H9 (cell line): ENCODE data around the gene TBC1D5. TPM values are rescaled to one million over a fixed set of nuclear protein-coding genes. Genes with fewer than 3 reads are reported as not detected.

Experiments
- DNase-seq: peaks from one replicate; pipeline ENCODE4 v3.0.0-alpha.2; 2017
- H2AFZ ChIP-seq: one replicate; pipeline ENCODE4 v1.6.1; 2013; ENCODE audit warnings: mild to moderate bottlenecking, low read length, control low read depth, moderate library complexity
- H2AK5ac ChIP-seq: 2 replicates; pipeline ENCODE4 v1.6.1; 2013; ENCODE audit warnings: low read length, control low read depth, mixed read lengths; ENCODE audit not compliant: insufficient read length
- H2BK120ac ChIP-seq: one replicate; pipeline ENCODE4 v1.6.1; 2013; ENCODE audit warnings: low read depth, mild to moderate bottlenecking, low read length, control low read depth, inconsistent platforms; ENCODE audit not compliant: poor library complexity, severe bottlenecking
- H2BK12ac ChIP-seq: 2 replicates; pipeline ENCODE4 v1.6.1; 2013; ENCODE audit warnings: low read length, control low read depth, mixed read lengths, low read depth; ENCODE audit not compliant: insufficient read length
- H2BK15ac ChIP-seq: 2 replicates; pipeline ENCODE4 v1.6.1; 2013; ENCODE audit warnings: low read depth, low read length, control low read depth
- H2BK20ac ChIP-seq: one replicate; pipeline ENCODE4 v1.6.1; 2013; ENCODE audit warnings: low read depth, mild to moderate bottlenecking, low read length, control low read depth, inconsistent platforms; ENCODE audit not compliant: poor library complexity, severe bottlenecking
- H2BK5ac ChIP-seq: 2 replicates; pipeline ENCODE4 v1.6.1; 2013; ENCODE audit warnings: low read length, control low read depth, mixed read lengths; ENCODE audit not compliant: insufficient read length
- H3K14ac ChIP-seq: 2 replicates; pipeline ENCODE4 v1.6.1; 2013; ENCODE audit warnings: low read length, control low read depth; ENCODE audit not compliant: insufficient read depth
- H3K18ac ChIP-seq: 2 replicates; pipeline ENCODE4 v1.6.1; 2013; ENCODE audit warnings: low read depth, mild to moderate bottlenecking, mixed read lengths, low read length, control low read depth; ENCODE audit not compliant: insufficient read length
- H3K23ac ChIP-seq: 2 replicates; pipeline ENCODE4 v1.6.1; 2013; ENCODE audit warnings: low read length, control low read depth, mixed read lengths, low read depth; ENCODE audit not compliant: insufficient read length
- H3K23me2 ChIP-seq: 2 replicates; pipeline ENCODE4 v1.6.1; 2013; ENCODE audit warnings: low read depth, mild to moderate bottlenecking, mixed read lengths, low read length, control low read depth; ENCODE audit not compliant: insufficient read length, poor library complexity, severe bottlenecking
- H3K27ac ChIP-seq: 2 replicates; pipeline ENCODE4 v1.5.1; 2013; ENCODE audit warnings: low read length, control low read depth, mixed read lengths, low read depth; ENCODE audit not compliant: insufficient read length
- H3K27me3 ChIP-seq: 2 replicates; pipeline ENCODE4 v1.6.1; 2013; ENCODE audit warnings: low read length, control low read depth, inconsistent platforms; ENCODE audit not compliant: insufficient read depth
- H3K4ac ChIP-seq: 2 replicates; pipeline ENCODE4 v1.6.1; 2013; ENCODE audit warnings: low read depth, mild to moderate bottlenecking, control low read depth, inconsistent platforms, low read length, moderate library complexity
- H3K4me1 ChIP-seq: 2 replicates; pipeline ENCODE4 v1.6.1; 2013; ENCODE audit warnings: low read length, control low read depth, inconsistent platforms; ENCODE audit not compliant: insufficient read depth
- H3K4me2 ChIP-seq: 2 replicates; pipeline ENCODE4 v1.6.1; 2013; ENCODE audit warnings: low read length, control low read depth, mixed read lengths; ENCODE audit not compliant: insufficient read length, insufficient read depth
- H3K56ac ChIP-seq: 2 replicates; pipeline ENCODE4 v1.6.1; 2013; ENCODE audit warnings: low read depth, mild to moderate bottlenecking, mixed read lengths, low read length, control low read depth; ENCODE audit not compliant: insufficient read length
- H3K79me1 ChIP-seq: 2 replicates; pipeline ENCODE4 v1.6.1; 2013; ENCODE audit warnings: low read depth, mild to moderate bottlenecking, moderate library complexity, low read length, control low read depth, inconsistent platforms; ENCODE audit not compliant: insufficient read depth, poor library complexity, severe bottlenecking
- H3K79me2 ChIP-seq: 2 replicates; pipeline ENCODE4 v1.6.1; 2013; ENCODE audit warnings: low read length, control low read depth, inconsistent platforms; ENCODE audit not compliant: insufficient read depth
- H3K9ac ChIP-seq: 2 replicates; pipeline ENCODE4 v1.6.1; 2013; ENCODE audit warnings: low read length, control low read depth, mixed read lengths; ENCODE audit not compliant: insufficient read length; ENCODE audit errors: extremely low read depth
- H3K9me3 ChIP-seq: one replicate; pipeline ENCODE4 v1.6.1; 2013; ENCODE audit warnings: low read depth, low read length, inconsistent platforms; ENCODE audit not compliant: control insufficient read depth
- H3T11ph ChIP-seq: one replicate; pipeline ENCODE4 v1.6.1; 2013; ENCODE audit warnings: mild to moderate bottlenecking, low read length, control low read depth, inconsistent platforms
- H4K20me1 ChIP-seq: one replicate; pipeline ENCODE4 v1.6.1; 2013; ENCODE audit not compliant: control insufficient read depth, insufficient read length, insufficient read depth
- H4K5ac ChIP-seq: 2 replicates; pipeline ENCODE4 v1.6.1; 2013; ENCODE audit warnings: low read depth, mild to moderate bottlenecking, mixed read lengths, low read length, control low read depth; ENCODE audit not compliant: insufficient read length
- H4K8ac ChIP-seq: replicated peaks from 2 replicates; pipeline ENCODE4 v1.6.1; 2013; ENCODE audit warnings: low read length, control low read depth, mixed read lengths, low read depth; ENCODE audit not compliant: insufficient read length
- H4K91ac ChIP-seq: 2 replicates; pipeline ENCODE4 v1.6.1; 2013; ENCODE audit warnings: low read depth, mild to moderate bottlenecking, moderate library complexity, mixed read lengths, low read length, control low read depth; ENCODE audit not compliant: insufficient read length
- H3K27ac Mint-ChIP-seq, 3 experiments: 2 replicates in 2 of 3; 3 replicates in 1 of 3; pipeline ENCODE4 v1.8.0; 2020 to 2021; ENCODE audit warnings: mixed read lengths in 3 of 3, mild to moderate bottlenecking in 1 of 3, moderate library complexity in 1 of 3
- H3K27me3 Mint-ChIP-seq: 2 replicates; pipeline ENCODE4 v1.8.0; 2021; ENCODE audit warnings: low read depth, mild to moderate bottlenecking, moderate library complexity, mixed read lengths
- H3K36me3 Mint-ChIP-seq, 3 experiments: 2 replicates in 2 of 3; 3 replicates in 1 of 3; pipeline ENCODE4 v1.8.0; 2020 to 2021; ENCODE audit warnings: low read depth in 3 of 3, mixed read lengths in 3 of 3; ENCODE audit not compliant: insufficient read depth in 1 of 3
- H3K4me1 Mint-ChIP-seq, 2 experiments: 2 replicates each; pipeline ENCODE4 v1.8.0; 2020; ENCODE audit warnings: mixed read lengths in 2 of 2
- H3K4me3 Mint-ChIP-seq, 2 experiments: 2 replicates in 1 of 2; 3 replicates in 1 of 2; pipeline ENCODE4 v1.8.0; 2020 to 2021; ENCODE audit warnings: mild to moderate bottlenecking in 2 of 2, mixed read lengths in 2 of 2, moderate library complexity in 1 of 2
- H3K9me3 Mint-ChIP-seq, 2 experiments: 2 replicates in 1 of 2; 3 replicates in 1 of 2; pipeline ENCODE4 v1.8.0; 2020; ENCODE audit warnings: mild to moderate bottlenecking in 2 of 2, mixed read lengths in 2 of 2, moderate library complexity in 1 of 2
- CTCF ChIP-seq: fragments of 200-600 bp; sonication (generic); conservative IDR thresholded peaks from 3 replicates; pipeline ENCODE4 v1.8.0; 2021; ENCODE audit warnings: antibody characterized with exemption, mild to moderate bottlenecking
- WGBS: extraction: QIAGEN DNeasy Blood & Tissue Kit; methylation state at CpG from one replicate; pipeline ENCODE4 v1.1.7; 2013; ENCODE audit warnings: missing lambda C conversion rate, low lambda C conversion rate, mixed read lengths; ENCODE audit not compliant: insufficient read length; ENCODE audit errors: extremely low coverage; 5-methylcytosine and 5-hydroxymethylcytosine counted together
- total RNA-seq: library from RNA; stranded (reverse); gene quantifications from 2 replicates; pipeline ENCODE4 v1.2.1, GENCODE V29; 2021

TBC1D5 gene
- total RNA-seq, 1 experiment from 2014 or later: 25.0 TPM

- no peak overlapping the region for H3K4me3 Mint-ChIP-seq
Measured at GRCh38 chr3:17201538-17201937, 540.9 kb downstream of the TBC1D5 start.

More at GRCh38 chr3:17201538-17201937, 540.9 kb downstream of the TBC1D5 start:
- no peak overlapping the region for H3K14ac ChIP-seq
- Mint-ChIP-seq H3K4me1 (peaks cover 0 to 2% of the 10 kb centered on the region in 2 experiments; a peak in 1 of 4 replicates), H3K27ac (no peak overlapping the region), H3K36me3 (peaks cover 22 to 42% (median 34%) of the 10 kb centered on the region in 3 experiments), H3K9me3 (peaks cover 20 to 28% of the 10 kb centered on the region in 2 experiments), H3K27me3 (no peaks in the 10 kb centered on the region)
- H3K56ac ChIP-seq: no peak overlapping the region
- no peak overlapping the region for H3K4me2 ChIP-seq
- H3K9ac ChIP-seq: no peak overlapping the region
- no peak overlapping the region for H3K4ac ChIP-seq
- H3K23me2 ChIP-seq: no peaks in the 10 kb centered on the region
- H2BK120ac ChIP-seq: no peak overlapping the region
- no peak overlapping the region for H2BK15ac ChIP-seq
- no CpG with 5 or more reads among the region's 2 CpGs for WGBS
- H3K9me3 ChIP-seq: peaks cover 9% of the 10 kb centered on the region
- TF ChIP-seq CTCF: no peak
- no peaks in the 10 kb centered on the region for H3K27me3 ChIP-seq
- H3K79me2 ChIP-seq: no peaks in the 10 kb centered on the region
- no peak overlapping the region for H2BK12ac ChIP-seq
- H3T11ph ChIP-seq: no peak overlapping the region
- no peaks in the 10 kb centered on the region for H3K79me1 ChIP-seq
- H4K8ac ChIP-seq: no peak overlapping the region
- H3K4me1 ChIP-seq: no peaks in the 10 kb centered on the region
- H2AK5ac ChIP-seq: no peak overlapping the region
- H2BK20ac ChIP-seq: no peak overlapping the region
- H3K18ac ChIP-seq: no peak overlapping the region
- no peak overlapping the region for H3K27ac ChIP-seq
- no peak overlapping the region for H4K91ac ChIP-seq
- no peak overlapping the region for H2BK5ac ChIP-seq
- H3K23ac ChIP-seq: no peak overlapping the region
- no peak for DNase-seq
- H2AFZ ChIP-seq: no peak overlapping the region
- no peak overlapping the region for H4K5ac ChIP-seq
- H4K20me1 ChIP-seq: no peaks in the 10 kb centered on the region
